Astrocyte of the cerebellum (primary cell): ENCODE data around the gene GCHFR.

Source experiments
- DNase-seq: peaks from one replicate; pipeline ENCODE4 v3.0.0-alpha.2; 2011; ENCODE audit warnings: low read depth
- H3K4me3 ChIP-seq: 2 replicates; pipeline ENCODE4 v1.5.1; 2011; ENCODE audit warnings: mild to moderate bottlenecking, low read depth, low read length, moderate library complexity
- in situ Hi-C: cut with HindIII; loops from 2 replicates; pipeline ENCODE4 v1.10.0; 2017; ENCODE audit warnings: low sequenced_read_pairs
- TF ChIP-seq, protein P1 (sequence below): IDR thresholded peaks from 2 replicates; pipeline ENCODE4 v1.5.1; 2012; ENCODE audit warnings: low read length, low read depth, moderate library complexity, mild to moderate bottlenecking; ENCODE audit errors: missing control alignments

Gene GCHFR

GRCh38 chr15:40767838-40768500 is 4.1 kb downstream of the GCHFR start:
- no peak for DNase-seq
- H3K4me3 ChIP-seq: no peak overlapping the region
- in situ Hi-C loops: no loop called here
- TF ChIP-seq, protein P1, sequence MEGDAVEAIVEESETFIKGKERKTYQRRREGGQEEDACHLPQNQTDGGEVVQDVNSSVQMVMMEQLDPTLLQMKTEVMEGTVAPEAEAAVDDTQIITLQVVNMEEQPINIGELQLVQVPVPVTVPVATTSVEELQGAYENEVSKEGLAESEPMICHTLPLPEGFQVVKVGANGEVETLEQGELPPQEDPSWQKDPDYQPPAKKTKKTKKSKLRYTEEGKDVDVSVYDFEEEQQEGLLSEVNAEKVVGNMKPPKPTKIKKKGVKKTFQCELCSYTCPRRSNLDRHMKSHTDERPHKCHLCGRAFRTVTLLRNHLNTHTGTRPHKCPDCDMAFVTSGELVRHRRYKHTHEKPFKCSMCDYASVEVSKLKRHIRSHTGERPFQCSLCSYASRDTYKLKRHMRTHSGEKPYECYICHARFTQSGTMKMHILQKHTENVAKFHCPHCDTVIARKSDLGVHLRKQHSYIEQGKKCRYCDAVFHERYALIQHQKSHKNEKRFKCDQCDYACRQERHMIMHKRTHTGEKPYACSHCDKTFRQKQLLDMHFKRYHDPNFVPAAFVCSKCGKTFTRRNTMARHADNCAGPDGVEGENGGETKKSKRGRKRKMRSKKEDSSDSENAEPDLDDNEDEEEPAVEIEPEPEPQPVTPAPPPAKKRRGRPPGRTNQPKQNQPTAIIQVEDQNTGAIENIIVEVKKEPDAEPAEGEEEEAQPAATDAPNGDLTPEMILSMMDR: no peak

GRCh38 chr15:40768521-40769273 is 4.8 kb downstream of the GCHFR start:
- H3K4me3 ChIP-seq: no peak overlapping the region
- no peak for DNase-seq
- TF ChIP-seq, protein P1: no peak
- in situ Hi-C loops: no loop called here

DNA sequence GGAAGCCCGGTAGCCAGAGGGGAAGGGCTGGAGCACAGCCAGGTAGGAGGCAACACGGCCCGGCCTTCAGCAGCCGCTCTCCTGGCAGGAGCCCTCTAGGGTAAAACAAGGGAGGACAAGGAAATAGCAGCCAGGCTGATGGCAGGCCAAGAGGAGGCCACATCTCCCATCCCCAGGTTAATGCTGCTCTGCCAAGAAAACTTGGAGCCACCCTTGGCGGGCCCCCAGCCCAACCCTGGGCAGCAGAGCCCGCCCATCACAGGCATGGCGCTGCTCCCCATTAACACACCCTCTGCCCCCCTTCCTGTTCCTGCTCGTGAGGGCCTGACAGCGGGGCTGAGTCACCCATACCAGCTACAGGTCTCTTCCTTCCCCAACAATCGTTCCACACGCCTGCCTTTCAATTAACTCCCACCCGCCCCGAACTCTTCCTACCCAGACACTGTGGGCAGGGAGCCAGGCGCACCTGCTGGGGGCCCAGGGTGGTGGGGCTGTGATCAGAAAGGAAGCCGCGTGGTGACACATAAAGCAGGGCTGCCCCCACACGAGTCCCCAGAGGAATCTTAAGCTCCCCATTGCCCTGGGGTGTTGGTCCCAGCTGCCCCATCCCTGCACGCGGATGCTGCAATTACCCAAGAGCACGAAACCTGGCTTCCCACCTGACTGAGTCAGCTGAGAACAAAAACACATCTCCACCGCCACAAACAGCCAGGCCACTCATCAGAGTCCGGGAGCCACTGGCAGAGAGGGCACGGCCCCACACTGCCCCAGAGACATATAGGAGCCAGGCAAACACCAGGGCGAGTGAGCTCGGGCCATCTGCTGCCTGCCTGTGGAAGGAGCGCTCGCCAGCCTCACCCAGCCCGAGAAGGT is 5.6 kb downstream of the GCHFR start, which contains the start of gene C15orf62:
C15orf62 (plus strand) TSS at position 707 of the 873 bp plus-strand sequence. CDS start 516 bp downstream, outside the sequence.
- in situ Hi-C loops: no loop called here
- DNase-seq: no peak
- H3K4me3 ChIP-seq: no peak within 1 kb of the TSS
- TF ChIP-seq, protein P1: no peak

DNA sequence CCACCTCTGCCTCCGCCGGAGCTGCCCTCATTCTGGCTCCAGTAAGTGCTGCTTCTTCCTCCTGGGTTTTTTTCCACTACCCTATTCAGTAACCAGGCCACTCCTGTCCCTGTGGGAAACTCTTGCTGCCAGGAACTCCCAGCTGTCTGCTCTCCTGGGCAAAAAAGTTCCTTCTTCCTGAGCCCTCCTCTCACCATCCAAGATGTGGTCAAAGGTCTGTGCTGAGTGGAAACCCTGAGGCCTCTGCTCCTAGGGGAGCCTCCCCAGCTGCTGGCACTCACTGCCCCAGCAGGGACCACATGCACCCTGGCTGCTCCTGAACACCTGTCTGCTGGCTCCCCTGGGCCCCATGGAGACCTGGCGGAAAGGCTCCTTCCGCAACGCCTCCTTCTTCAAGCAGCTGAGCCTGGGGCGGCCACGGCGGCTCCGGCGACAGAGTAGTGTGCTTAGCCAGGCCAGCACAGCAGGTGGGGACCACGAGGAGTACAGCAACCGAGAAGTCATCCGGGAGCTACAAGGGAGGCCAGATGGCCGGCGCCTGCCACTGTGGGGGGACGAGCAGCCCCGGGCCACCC is 6.4 kb downstream of the GCHFR start:
- TF ChIP-seq, protein P1: no peak
- no peak for DNase-seq
- in situ Hi-C loops: no loop called here
- H3K4me3 ChIP-seq: no peak overlapping the region

GRCh38 chr15:40771242-40771641 is 7.4 kb downstream of the GCHFR start:
- TF ChIP-seq, protein P1: no peak
- no peak overlapping the region for H3K4me3 ChIP-seq
- no peak for DNase-seq
- in situ Hi-C loops: no loop called here

GRCh38 chr15:40772014-40772413 is 8.1 kb downstream of the GCHFR start:
- in situ Hi-C loops: no loop called here
- TF ChIP-seq, protein P1: no peak
- no peak for DNase-seq
- H3K4me3 ChIP-seq: no peak overlapping the region
